H1 (cell line): Measurements from ENCODE around the gene STK11. TPM values are rescaled to one million over a fixed set of nuclear protein-coding genes. Genes with fewer than 3 reads are reported as not detected.

ENCODE experiments used
- CTCF ChIA-PET: fragments of 300-600 bp; sonication (Branson Sonifier 250); formaldehyde crosslinking; loops from one replicate; lab custom pipeline; 2021; ENCODE audit not compliant: partially characterized antibody; lab: Charles Lee
- POLR2A ChIA-PET: fragments of 300-600 bp; sonication (Branson Sonifier 250); formaldehyde crosslinking; loops from one replicate; lab custom pipeline; 2021; ENCODE audit warnings: inconsistent platforms; ENCODE audit not compliant: partially characterized antibody; lab: Charles Lee
- DNase-seq, 2 experiments: peaks; one replicate each; pipeline versions ENCODE4 v3.0.0 to v3.0.0-alpha.2; 2010 to 2022; ENCODE audit warnings: low spot score in 2 of 2, low read depth in 1 of 2, mixed read lengths in 1 of 2
- FAIRE-seq: peaks from 2 replicates; lab custom pipeline; 2011; peaks lifted over from hg19 to GRCh38; lab: Jason Lieb, UNC
- H2AFZ ChIP-seq: 2 replicates; pipeline ENCODE4 v1.8.1; 2012; ENCODE audit warnings: low read length, inconsistent platforms
- H2AK5ac ChIP-seq: 2 replicates; pipeline ENCODE4 v1.6.1; 2013; ENCODE audit warnings: low read depth, low read length
- H2BK120ac ChIP-seq: replicated peaks from 2 replicates; pipeline ENCODE3; 2013; ENCODE audit warnings: low read depth, low read length, inconsistent platforms
- H2BK12ac ChIP-seq: 2 replicates; pipeline ENCODE4 v1.6.1; 2013; ENCODE audit warnings: low read depth, low read length
- H2BK15ac ChIP-seq: 2 replicates; pipeline ENCODE4 v1.6.1; 2013; ENCODE audit warnings: low read length
- H2BK20ac ChIP-seq: 2 replicates; pipeline ENCODE4 v1.6.1; 2013; ENCODE audit warnings: low read length
- H2BK5ac ChIP-seq: 2 replicates; pipeline ENCODE4 v1.6.1; 2013; ENCODE audit warnings: low read depth, low read length
- H3K14ac ChIP-seq: 2 replicates; pipeline ENCODE4 v1.6.1; 2013; ENCODE audit warnings: inconsistent platforms; ENCODE audit not compliant: insufficient read length
- H3K18ac ChIP-seq: 2 replicates; pipeline ENCODE4 v1.6.1; 2013; ENCODE audit warnings: low read length; ENCODE audit errors: extremely low read depth
- H3K23ac ChIP-seq: 2 replicates; pipeline ENCODE4 v1.6.1; 2013; ENCODE audit warnings: inconsistent platforms; ENCODE audit not compliant: insufficient read length
- H3K23me2 ChIP-seq: 2 replicates; pipeline ENCODE4 v1.6.1; 2013; ENCODE audit warnings: low read depth, low read length
- H3K27ac ChIP-seq: 2 replicates; pipeline ENCODE4 v1.6.1; 2011; ENCODE audit warnings: low read depth, low read length, inconsistent platforms
- H3K27me3 ChIP-seq, 4 experiments: replicated peaks in 1 of 4; 1 replicate in 1 of 4; 2 replicates in 3 of 4; pipeline versions ENCODE4 v1.6.1 to v1.8.1; 2011 to 2013; ENCODE audit warnings: low read length in 3 of 4, mild to moderate bottlenecking in 3 of 4, inconsistent platforms in 2 of 4, mixed read lengths in 2 of 4, moderate library complexity in 1 of 4; ENCODE audit not compliant: control insufficient read depth in 3 of 4, insufficient read depth in 3 of 4; ENCODE audit errors: extremely low read depth in 1 of 4
- H3K36me3 ChIP-seq, 4 experiments: 2 replicates each; pipeline versions ENCODE4 v1.6.1 to v1.8.1; 2011 to 2013; ENCODE audit warnings: mild to moderate bottlenecking in 4 of 4, low read length in 3 of 4, moderate library complexity in 2 of 4, control low read depth in 1 of 4, inconsistent platforms in 1 of 4; ENCODE audit not compliant: insufficient read depth in 4 of 4, control insufficient read depth in 2 of 4
- H3K4ac ChIP-seq: replicated peaks from 2 replicates; pipeline ENCODE3; 2013; ENCODE audit warnings: low read length, low read depth, mixed read lengths, inconsistent platforms; ENCODE audit not compliant: insufficient read length
- H3K4me1 ChIP-seq, 4 experiments: replicated peaks in 1 of 4; 1 replicate in 1 of 4; 2 replicates in 3 of 4; pipeline versions ENCODE4 v1.6.1 to v1.8.1; 2011 to 2013; ENCODE audit warnings: low read length in 3 of 4, inconsistent platforms in 2 of 4, mixed read lengths in 1 of 4; ENCODE audit not compliant: insufficient read depth in 4 of 4, control insufficient read depth in 3 of 4
- H3K4me2 ChIP-seq, 2 experiments: 2 replicates each; pipeline versions ENCODE4 v1.6.1 to v1.8.1; 2011 to 2013; ENCODE audit warnings: low read depth in 2 of 2, low read length in 2 of 2, control low read depth in 1 of 2, inconsistent platforms in 1 of 2, mild to moderate bottlenecking in 1 of 2; ENCODE audit not compliant: insufficient read depth in 1 of 2
- H3K4me3 ChIP-seq, 4 experiments: fragments of 200-600, 300-600 bp in 1 of 4; sonication (generic), shearing (Covaris generic), sonication (Bioruptor Twin) in 1 of 4; 2 replicates each; pipeline versions ENCODE4 v1.5.1 to v1.8.1; 2011 to 2016; ENCODE audit warnings: low read length in 4 of 4, low read depth in 3 of 4, control low read depth in 2 of 4, inconsistent platforms in 2 of 4, mild to moderate bottlenecking in 2 of 4, mixed read lengths in 1 of 4, moderate library complexity in 1 of 4; ENCODE audit not compliant: insufficient read depth in 2 of 4; ENCODE audit errors: extremely low read depth in 1 of 4
- H3K56ac ChIP-seq: replicated peaks from 2 replicates; pipeline ENCODE3; 2013; ENCODE audit warnings: low read depth, mild to moderate bottlenecking, mixed read lengths, low read length, inconsistent platforms; ENCODE audit not compliant: insufficient read length
- H3K79me1 ChIP-seq: 2 replicates; pipeline ENCODE4 v1.6.1; 2013; ENCODE audit warnings: low read depth, low read length, control low read depth
- H3K79me2 ChIP-seq, 2 experiments: 2 replicates each; pipeline versions ENCODE4 v1.6.1 to v1.8.1; 2012 to 2013; ENCODE audit warnings: low read length in 2 of 2, mild to moderate bottlenecking in 2 of 2, inconsistent platforms in 1 of 2; ENCODE audit not compliant: insufficient read depth in 2 of 2, control insufficient read depth in 1 of 2
- H3K9ac ChIP-seq, 4 experiments: replicated peaks in 1 of 4; 1 replicate in 1 of 4; 2 replicates in 3 of 4; pipeline versions ENCODE4 v1.6.1 to v1.8.1; 2011 to 2013; ENCODE audit warnings: low read depth in 3 of 4, low read length in 3 of 4, control low read depth in 2 of 4, mild to moderate bottlenecking in 2 of 4, moderate library complexity in 2 of 4, inconsistent platforms in 1 of 4; ENCODE audit errors: extremely low read depth in 1 of 4
- H3K9me3 ChIP-seq, 2 experiments: 2 replicates each; pipeline versions ENCODE4 v1.6.1 to v1.8.1; 2012 to 2013; ENCODE audit warnings: mild to moderate bottlenecking in 2 of 2, moderate library complexity in 2 of 2, control low read depth in 1 of 2, inconsistent platforms in 1 of 2, low read depth in 1 of 2, low read length in 1 of 2, mixed read lengths in 1 of 2; ENCODE audit not compliant: insufficient read depth in 2 of 2
- H4K20me1 ChIP-seq, 2 experiments: replicated peaks in 1 of 2; 2 replicates each; pipeline versions ENCODE3 to v1.8.1; 2011 to 2013; ENCODE audit warnings: inconsistent platforms in 2 of 2, low read length in 2 of 2, mild to moderate bottlenecking in 1 of 2; ENCODE audit not compliant: insufficient read depth in 2 of 2, control insufficient read depth in 1 of 2
- H4K5ac ChIP-seq: 2 replicates; pipeline ENCODE4 v1.6.1; 2013; ENCODE audit warnings: low read length, low read depth, mixed read lengths, inconsistent platforms; ENCODE audit not compliant: insufficient read length
- H4K8ac ChIP-seq: 2 replicates; pipeline ENCODE4 v1.8.0; 2013; ENCODE audit warnings: mild to moderate bottlenecking, moderate library complexity, low read length, inconsistent platforms; ENCODE audit not compliant: insufficient read depth; ENCODE audit errors: extremely low read depth
- H4K91ac ChIP-seq: replicated peaks from 2 replicates; pipeline ENCODE3; 2013; ENCODE audit warnings: low read length, mixed read lengths, inconsistent platforms; ENCODE audit not compliant: insufficient read length
- WGBS, 2 experiments: shearing (Covaris generic) in 1 of 2; methylation state at CpG; one replicate each; pipeline versions ENCODE4 v1.1.6 to v1.1.7; 2013 to 2015; ENCODE audit warnings: low lambda C conversion rate in 2 of 2, mixed read lengths in 2 of 2, inconsistent platforms in 1 of 2, low coverage in 1 of 2, missing lambda C conversion rate in 1 of 2; ENCODE audit not compliant: insufficient replicate concordance in 2 of 2, insufficient coverage in 1 of 2, insufficient read length in 1 of 2; ENCODE audit errors: extremely low coverage in 1 of 2, missing lambda C conversion rate in 1 of 2; 5-methylcytosine and 5-hydroxymethylcytosine counted together
- polyA plus RNA-seq, 7 experiments: library from polyadenylated mRNA; depleted of rRNA in 3 of 7; stranded (reverse) in 5 of 7; unstranded in 2 of 7; fragments of >200 nt in 5 of 7; fragments of 200-250 nt in 2 of 7; gene quantifications; 1 replicate in 5 of 7; 2 replicates in 1 of 7; 4 replicates in 1 of 7; pipeline versions ENCODE4 v1.2.1 to v1.2.3, GENCODE V29; 2011 to 2013; ENCODE audit warnings: missing spikeins in 2 of 7, mixed read lengths in 2 of 7
- total RNA-seq: library from RNA; stranded (reverse); fragmentation: NEBNext Ultra II Directional; extraction: Animal tissue kit (Norgen Biotek cat#: 25700); gene quantifications from 2 replicates; pipeline ENCODE4 v1.2.1, GENCODE V29; 2021

The STK11 gene
- total and polyA plus RNA-seq, 2 of the 8 experiments (the other 6 are each of a cell fraction or from before 2014, with no cell fraction given) = 45.3 to 70.7 TPM

- no peaks in the 10 kb centered on the region; the same call in 1 of the 2 replicates for H3K79me1 ChIP-seq
- H3K4me1 ChIP-seq = no peaks in the 10 kb centered on the region; a peak in 1 of 7 replicates
- H2AFZ ChIP-seq = no peak overlapping the region
- H2BK20ac ChIP-seq = no peak overlapping the region
- no peak overlapping the region for H4K5ac ChIP-seq
- no peak overlapping the region for H3K18ac ChIP-seq
- 94% methylated on average over 16 of the region's 16 CpGs; no CpG with 5 or more reads in 1 of the 2 experiments for WGBS, 2 experiments
- no peaks in the 10 kb centered on the region for H3K23me2 ChIP-seq
- H2BK120ac ChIP-seq = no peak overlapping the region
- peaks cover 0 to 73% (median 2%) of the 10 kb centered on the region in 4 experiments; a peak in 4 of 8 replicates for H3K36me3 ChIP-seq
- DNase-seq (no peak), FAIRE-seq (no peak)
- no peak overlapping the region for H3K4ac ChIP-seq
- H3K9me3 ChIP-seq = no peaks in the 10 kb centered on the region
- no peak overlapping the region for H3K23ac ChIP-seq
- H3K79me2 ChIP-seq = no peaks in the 10 kb centered on the region
- no peak overlapping the region for H3K27ac ChIP-seq
- no peak overlapping the region for H2AK5ac ChIP-seq
- H3K56ac ChIP-seq = no peak overlapping the region
- no peak overlapping the region for H3K14ac ChIP-seq
- no peak overlapping the region for H2BK15ac ChIP-seq
- no peak overlapping the region for H3K4me2 ChIP-seq
- peaks cover 13 to 22% of the 10 kb centered on the region in 2 experiments for H4K20me1 ChIP-seq
- POLR2A ChIA-PET = interaction anchor here (0.9 to 1.4 kb wide), 3 partner anchors 10 to 198 kb away, joined by 3 to 6 read pairs (median 3); partner anchors contain the start of gene CNN2
- H2BK5ac ChIP-seq = no peak overlapping the region
- no peaks in the 10 kb centered on the region for H3K27me3 ChIP-seq
- no peak overlapping the region for H3K9ac ChIP-seq
- peak overlapping the region; percentile 35; the same call in 1 of the 2 replicates for H4K8ac ChIP-seq
- no peak overlapping the region for H3K4me3 ChIP-seq
- H2BK12ac ChIP-seq = no peak overlapping the region
- CTCF ChIA-PET = interaction anchor here (0.8 to 2.0 kb wide), 9 partner anchors 7 to 196 kb away, joined by 3 to 14 read pairs (median 4); partner anchors contain the start of gene CBARP
- H4K91ac ChIP-seq = no peak overlapping the region
Observed at GRCh38 chr19:1224847-1225246, 19.3 kb downstream of the STK11 start.
